Measurements from ENCODE around the gene HPS4.
A peak's percentile ranks its signal among the peaks of the same experiment; 100 is the strongest.

The HPS4 gene

DNA sequence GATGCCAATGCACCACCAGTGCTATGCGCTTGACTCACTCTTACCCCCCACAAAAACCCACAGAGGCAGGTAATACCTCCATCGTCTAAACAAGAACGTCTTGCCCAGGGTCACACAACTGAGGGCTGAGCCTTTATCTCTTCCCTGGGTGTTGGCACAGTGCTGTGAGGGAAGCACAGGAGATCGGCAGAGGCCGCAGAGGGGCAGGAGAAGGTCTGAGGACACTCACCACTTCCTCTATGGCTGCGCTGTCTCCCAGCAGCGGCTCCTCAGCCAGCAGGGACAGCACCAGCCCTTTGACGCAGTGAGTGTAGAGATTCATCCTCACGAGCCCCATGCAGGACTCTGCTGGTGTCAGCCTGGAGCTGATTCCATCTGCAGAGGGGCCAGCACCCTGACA, 19.9 kb downstream of the HPS4 start:
- DNase-seq (ENCODE audit: low spot score) = no peak

DNA sequence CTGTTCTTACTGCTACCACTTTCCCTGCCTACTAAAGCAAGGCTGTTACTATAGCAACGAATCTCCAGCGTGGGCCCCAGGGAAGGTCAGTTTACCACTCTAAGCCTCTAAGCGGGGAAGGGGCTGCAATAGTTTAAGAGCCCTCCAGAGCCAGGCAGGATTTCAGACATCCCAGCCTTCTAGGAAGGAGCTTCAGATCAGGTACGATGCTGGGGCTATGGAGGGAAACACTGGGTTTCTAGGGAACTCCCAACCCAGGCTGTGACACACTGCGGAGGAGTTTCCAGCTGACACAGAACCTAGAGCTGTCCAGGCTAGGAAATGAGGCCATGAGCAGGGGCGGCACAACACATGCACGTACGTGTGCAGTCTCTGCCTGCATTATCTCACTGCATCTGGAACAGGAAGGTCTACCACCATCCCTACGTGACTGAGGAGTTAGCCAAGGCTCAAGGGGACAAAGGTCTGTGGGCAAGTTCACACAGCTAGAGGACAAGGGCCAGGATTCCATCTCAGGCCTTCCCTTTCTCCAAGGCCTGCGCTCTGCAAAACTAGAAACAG, 20.4 kb downstream of the HPS4 start:
- DNase-seq (ENCODE audit: low spot score) = no peak

DNA sequence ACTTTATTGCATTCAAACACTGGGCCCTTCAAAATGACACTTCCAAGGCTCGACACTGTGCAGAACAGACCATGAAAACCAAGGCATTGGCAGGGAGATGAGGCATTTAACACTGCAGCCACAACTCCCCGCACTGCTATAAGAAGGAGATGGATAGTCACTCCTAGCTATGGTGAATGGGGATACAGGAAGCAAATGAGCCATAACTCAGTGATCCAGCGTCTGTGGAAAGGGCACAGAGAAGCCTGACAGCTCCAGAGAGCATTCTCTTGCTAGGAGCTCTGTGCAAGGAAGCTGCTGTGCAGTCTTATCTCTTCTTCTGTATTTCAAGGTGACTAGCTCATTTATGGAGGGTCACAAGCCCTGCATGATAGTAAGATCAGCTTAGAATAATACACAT, 20.9 kb downstream of the HPS4 start:
- no peak for DNase-seq (ENCODE audit: low spot score)

DNA sequence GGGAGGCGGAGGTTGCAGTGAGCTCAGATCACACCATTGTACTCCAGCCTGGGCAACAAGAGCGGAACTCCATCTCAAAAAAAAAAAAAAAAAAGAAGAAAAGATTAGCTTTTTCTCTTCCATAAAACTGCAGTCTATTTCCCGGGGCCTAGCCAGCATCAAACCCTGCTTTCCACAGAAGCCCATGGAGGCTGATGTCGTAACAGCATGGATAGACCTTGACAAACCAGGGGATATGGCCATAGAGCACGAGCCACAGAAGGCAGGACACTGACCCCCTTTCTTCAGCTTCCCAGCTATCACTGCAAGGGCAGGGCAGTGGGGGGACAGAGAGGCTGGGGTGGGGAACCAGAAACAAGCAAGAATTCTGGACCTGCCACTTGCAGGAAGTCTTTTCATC, 21.5 kb downstream of the HPS4 start:
- no peak for DNase-seq (ENCODE audit: low spot score)

DNA sequence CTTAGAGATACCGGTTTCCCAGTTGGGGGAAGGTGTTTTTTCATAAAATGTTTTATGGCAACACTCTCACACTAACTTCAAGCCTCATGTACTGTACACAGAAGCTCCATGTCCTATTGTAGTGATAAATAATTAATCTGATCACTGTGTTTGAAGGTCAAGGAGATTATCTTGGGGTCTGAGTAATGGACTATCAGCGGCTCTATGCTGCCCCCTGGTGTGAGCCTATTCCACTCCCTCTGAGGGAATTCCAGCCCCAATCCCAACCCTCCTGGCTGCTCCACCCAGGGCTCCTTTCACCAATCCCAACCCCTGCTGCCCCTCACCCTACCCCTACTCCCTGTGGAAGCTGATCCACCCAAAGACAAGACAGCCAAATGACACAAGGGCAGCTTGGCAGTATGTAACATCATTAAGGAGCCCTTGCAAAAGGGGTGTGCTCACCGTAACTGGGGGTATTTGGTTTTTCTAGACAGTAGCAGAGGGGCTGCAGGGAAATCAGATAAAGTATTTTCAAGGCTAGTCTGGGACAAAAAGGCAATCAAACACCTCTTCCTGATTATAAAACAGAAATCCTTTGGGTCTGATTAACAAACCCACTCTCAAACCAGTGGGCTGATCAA, 22.3 kb downstream of the HPS4 start:
- DNase-seq (ENCODE audit: low spot score) = peak; percentile 54

DNA sequence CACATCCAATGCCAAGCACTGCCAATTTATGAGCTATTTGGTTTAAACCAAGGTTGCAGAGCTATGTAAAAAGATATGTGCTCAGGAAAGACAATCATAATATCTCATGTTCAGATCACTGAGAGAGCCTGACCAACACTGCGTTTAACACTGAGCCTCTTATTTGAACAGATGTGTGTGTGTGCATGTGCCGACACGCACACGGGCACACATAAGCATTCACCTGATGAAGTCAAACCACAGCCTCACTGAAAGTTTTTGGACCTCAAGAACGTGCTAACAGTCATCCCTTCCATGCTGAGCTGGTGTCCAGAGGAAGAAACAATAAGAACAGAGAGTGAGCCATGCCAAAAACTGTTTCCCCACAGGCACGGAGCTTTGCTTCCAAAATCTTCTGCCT, 23.4 kb downstream of the HPS4 start:
- no peak for DNase-seq (ENCODE audit: low spot score)

DNA sequence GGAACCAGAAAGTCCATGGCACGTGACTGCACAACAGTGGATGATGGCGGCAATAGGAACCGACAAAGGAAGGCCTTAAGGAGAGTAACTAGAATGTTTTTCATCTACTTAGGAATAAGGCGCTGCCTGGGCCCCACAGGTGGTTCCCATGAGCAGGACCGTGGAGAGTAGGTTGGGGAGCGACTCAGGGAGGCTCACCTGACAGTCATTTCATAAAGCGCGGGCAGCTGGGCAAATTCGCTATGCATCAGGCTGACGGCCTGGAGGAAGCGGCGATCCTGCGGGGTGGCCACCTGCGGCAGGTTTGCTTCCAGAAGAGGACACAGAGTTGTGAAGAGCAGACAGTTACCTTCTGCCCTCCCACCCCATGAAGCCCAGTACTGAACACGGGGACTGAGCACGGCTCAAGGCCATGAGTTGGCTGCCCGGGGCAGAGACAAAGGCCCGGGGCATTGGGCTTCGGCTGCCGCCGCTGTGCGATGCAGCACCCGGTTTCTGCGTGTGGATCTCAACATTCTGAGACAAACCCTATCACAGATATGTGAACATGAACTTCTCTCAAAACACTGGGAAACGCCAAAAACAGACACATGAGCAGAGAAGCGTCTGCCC, 25.8 kb downstream of the HPS4 start:
- DNase-seq (ENCODE audit: low spot score) = no peak

DNA sequence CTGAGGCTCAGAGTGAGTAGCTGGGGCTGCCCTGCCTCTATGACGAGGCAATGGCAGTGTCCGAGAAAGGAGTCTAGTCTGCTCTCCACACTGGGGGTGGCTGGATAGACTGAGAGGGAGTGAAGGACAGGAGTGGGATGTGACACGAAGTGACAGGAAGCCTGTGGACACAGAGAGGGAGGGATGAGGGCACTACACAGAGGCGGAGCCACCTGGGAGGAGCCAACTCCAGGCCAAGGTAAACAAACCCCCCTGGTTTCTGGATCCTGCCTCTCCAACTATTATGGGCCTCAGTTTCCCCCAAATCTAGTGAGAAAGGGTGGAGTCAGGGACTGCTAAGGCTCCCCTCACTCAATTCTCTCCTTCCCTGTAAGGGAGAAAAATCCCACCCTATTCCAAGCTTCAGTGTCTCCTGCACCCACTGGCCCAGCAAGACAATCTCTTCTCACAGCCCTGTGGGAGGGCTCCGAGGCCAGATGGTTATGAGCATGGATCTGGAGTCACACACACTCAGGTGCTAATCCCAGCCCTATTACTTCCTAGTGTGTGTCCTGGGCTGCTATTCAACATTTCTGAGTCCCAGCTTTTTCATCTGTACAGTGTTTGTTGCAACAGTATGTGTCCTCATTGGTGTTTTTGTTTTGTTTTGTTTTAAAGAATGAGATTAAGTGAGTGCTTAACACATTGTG, 29.6 kb downstream of the HPS4 start:
- no peak for DNase-seq (ENCODE audit: low spot score)

DNA sequence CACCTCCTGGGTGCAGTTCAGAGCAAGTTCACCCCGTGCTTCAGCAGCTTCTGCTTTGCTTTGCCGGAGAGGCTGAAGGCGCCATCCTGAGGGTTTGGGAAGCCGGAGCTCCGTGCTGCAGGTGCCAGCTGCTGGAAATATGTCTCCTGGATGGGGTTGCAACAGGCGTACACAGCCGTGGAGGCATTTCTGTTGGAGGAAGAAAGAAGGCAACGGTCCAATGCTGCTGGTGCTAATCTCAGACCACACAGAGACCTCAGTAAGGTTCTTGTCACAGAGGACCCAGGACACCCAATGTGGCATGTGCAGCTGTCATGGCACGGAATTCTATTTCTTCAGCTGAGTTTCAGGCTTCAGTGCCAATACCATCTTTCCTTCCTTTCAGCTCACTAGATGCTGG, 30.4 kb downstream of the HPS4 start:
- no peak for DNase-seq (ENCODE audit: low spot score)

DNA sequence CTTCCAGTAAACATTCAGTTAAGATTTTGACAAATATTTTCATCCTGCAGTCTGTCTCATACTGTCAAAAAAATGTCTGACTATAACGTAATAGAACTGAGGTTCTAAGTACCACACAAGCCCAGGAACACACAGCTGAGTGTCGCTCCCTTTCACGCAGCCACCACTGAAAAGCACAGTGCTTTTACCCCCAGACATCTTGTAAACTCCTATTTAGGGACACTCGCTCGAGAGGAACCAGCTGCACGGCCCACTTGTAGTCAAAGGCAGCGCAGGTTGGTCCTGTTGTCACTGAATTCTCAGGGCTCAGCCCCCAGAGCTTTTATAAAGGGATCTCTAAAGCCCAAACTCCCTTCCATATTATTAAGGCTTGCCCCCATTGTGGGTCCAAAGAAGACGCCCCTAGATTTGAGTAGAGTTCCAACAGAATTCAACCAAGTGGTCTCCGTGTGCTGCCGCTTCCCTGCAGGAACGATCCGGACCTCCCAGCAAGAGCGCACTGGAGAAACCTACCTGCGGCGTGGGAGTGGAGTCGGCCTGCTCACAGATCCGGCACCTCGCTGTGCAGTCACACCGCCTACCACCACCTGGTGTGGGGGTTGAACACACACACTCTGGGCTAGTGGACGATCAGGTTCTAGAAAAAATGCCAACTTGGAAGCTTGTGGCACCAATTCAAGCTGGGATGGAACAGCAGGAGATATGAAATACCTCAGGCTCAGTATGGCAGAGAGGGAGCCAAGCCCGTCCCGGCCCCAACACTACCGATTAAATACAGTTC, 31.2 kb downstream of the HPS4 start:
- no peak for DNase-seq (ENCODE audit: low spot score)

DNA sequence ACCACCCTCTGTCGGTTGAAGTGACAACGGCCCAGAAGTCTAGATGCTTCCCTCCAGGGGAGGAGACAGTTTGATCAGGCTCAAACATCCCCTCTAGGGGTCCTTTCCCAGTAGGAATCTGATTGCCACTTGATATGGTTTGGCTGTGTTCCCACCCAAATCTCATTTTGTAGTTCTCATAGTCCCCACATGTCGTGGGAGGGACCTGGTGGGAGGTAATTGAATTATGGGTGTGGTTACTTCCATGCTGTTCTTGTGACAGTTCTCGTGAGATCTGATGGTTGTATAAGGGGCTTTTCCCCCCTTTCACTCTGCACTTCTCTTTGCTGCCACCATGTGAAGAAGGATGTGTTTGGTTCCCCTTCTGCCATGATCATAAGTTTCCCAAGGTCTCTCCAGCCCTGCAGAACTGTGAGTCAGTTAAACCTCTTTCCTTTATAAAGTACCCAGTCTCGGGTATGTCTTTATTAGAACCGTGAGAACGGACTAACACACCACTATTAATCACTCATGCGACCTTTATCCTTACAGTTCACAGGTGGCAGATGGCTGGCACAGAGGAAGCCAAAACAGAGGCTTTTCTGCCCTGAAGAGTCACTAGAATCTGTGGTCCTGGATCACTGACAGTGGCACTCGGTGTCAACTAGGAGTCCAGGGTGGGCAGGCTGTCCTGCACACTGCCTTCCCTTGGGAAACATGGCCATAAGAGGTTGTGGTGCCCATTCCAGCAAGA, 33.0 kb downstream of the HPS4 start:
- DNase-seq (ENCODE audit: low spot score) = no peak

DNA sequence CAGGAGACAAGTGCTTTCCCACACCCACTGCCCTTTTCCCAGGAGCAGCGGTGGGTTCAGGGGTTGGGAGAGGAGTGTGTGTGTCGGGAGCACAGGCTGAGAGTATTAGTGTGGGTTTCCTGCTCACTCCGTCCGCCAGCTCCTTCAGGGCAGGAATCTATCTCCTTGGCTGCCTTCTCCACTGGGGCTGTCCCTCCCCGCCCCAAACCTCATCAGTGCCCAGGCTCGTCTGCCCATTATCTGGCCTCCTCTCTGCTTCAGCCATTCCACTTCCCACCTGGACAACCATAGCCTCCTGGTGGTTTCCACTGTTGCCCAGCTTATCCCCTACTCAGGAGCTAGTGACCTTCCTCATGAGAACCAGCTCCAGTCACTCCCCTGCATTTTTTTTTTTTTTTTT, 34.6 kb downstream of the HPS4 start:
- DNase-seq (ENCODE audit: low spot score) = no peak

DNA sequence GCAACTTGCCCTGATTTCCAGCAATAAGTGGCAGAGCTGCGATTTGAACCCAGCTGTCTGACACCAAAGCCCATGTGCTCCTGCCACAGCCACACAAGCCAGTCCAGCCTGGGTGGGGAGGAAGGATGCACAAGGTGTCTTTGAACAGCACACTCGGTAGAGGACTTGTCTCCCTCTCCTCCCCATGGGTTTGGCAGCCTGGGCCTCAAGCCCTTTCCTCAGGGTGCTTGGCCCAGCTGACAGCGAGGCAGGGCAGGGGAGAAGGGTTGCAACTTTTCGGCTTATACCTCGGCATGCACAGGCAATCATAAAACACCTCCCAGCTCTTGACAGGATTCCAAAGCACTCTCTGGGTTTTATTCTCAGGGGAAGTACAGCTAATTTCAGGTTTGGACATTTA, 35.2 kb downstream of the HPS4 start:
- DNase-seq (ENCODE audit: low spot score) = no peak

DNA sequence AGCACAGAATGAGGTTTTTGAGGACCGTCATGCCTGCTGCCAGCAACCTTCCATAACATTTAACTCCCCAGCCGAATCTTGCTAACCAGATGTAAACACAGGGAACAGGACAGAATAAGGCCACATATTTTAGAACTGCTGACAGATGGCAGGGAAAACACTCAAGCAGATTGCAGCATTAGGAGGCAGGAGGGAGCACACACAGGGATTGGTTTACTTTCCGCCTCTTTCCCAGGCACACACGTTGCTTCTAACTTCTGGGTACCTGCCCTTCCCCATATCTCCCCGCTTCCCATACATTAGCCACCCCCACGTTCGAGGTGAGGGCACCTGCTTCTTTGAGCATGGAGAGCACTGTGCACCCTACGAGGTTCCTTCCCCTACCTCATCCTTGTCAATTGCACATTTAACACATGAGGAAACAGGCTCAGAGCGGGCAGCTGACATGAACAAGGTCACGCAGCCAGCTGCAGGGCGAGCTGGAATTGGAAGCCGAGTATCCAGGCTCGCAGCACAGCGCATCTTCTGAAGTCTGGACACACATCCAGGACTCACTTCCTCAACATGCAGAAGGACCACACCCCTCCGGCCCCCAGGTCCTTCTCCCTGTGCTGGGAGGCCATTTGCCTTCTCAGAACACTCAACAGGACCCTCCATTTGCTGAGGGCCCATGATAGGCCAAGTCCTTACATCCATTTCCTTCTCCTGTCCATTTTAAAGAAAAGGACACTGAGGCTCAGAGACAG, 35.8 kb downstream of the HPS4 start:
- no peak for DNase-seq (ENCODE audit: low spot score)

DNA sequence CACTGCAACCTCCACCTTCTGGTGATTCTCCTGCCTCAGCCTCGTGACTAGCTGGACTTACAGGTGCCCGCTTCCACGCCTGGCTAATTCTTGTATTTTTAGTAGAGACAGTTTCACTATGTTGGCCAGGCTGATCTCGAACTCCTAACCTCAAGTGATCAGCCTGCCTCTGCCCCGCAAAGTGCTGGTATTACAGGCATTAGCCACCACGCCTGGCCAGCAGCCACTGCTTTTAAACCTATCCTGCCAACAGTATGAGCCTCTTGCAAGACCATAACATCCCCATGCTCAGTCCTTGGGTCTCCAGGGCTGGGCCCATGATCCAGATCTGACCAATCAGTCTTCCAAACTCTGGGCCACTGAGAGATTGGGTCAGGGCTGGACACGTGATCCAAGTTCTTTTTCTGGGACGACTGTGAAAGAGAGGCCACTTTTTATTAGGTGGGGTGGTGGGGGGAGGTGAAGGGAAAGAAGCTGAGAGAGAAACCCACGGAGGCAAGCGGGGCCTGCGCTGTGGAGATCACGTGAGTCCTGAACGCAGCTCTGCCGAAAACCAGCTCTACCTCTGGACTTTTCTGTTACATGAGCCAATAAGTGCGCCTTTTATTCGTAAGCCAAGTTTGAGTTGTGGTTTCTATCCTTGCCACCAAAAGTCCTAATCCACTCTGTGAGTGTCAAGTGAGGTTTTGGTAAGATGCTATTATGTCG, 36.6 kb downstream of the HPS4 start:
- DNase-seq (ENCODE audit: low spot score) = no peak

DNA sequence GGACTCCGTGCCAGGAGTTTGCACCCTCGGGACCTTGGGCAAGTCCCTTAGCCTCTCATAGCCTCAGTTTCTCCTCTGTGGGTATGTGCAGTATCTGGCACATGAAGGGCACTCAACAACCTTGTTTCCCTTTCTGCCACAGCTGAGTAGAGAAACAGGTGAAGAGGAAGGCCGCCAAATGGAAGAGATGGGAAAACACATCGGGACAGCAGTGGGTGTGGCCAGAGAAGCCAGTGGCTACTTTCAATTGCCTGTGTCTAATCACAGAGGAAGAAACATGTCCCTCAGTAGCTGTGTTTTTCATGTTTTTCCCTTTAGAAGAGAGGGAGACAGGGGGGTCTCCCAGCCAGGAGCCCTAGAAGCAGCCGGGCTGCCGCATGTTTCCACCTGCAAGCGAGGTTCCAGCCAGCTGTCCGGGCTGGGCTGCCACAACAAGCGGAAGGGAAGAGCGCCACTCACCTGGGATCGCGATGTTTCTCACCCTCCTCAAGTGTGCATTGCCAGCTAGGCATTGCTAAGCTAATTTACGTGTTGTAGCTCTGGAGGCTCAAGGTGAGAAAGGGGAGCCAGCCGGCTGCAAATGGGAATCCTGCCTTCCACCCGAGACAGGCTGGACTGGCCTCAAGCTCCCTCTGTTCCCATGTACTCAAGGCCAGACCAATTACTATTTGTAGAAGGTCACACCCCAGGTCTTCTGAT, 37.9 kb downstream of the HPS4 start:
- no peak for DNase-seq (ENCODE audit: low spot score)

DNA sequence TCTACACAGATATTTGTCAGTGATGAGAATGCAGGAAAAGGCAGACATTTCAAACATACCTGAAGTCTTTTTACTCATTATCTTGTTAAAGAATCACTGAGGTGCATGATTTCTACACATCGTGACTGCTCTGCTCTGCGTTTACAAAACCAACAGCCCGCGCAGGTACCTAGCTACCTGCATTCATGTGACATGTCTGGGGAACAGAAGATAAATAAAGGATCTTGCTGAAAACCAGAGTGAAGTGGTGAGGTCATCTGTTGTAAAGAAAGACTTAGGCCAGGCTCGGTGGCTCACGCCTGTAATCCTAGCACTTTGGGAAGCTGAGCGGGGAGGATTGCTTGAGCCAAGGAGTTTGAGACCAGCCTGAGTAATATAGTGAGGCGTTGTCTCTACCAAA, 38.8 kb downstream of the HPS4 start:
- no peak for DNase-seq (ENCODE audit: low spot score)

DNA sequence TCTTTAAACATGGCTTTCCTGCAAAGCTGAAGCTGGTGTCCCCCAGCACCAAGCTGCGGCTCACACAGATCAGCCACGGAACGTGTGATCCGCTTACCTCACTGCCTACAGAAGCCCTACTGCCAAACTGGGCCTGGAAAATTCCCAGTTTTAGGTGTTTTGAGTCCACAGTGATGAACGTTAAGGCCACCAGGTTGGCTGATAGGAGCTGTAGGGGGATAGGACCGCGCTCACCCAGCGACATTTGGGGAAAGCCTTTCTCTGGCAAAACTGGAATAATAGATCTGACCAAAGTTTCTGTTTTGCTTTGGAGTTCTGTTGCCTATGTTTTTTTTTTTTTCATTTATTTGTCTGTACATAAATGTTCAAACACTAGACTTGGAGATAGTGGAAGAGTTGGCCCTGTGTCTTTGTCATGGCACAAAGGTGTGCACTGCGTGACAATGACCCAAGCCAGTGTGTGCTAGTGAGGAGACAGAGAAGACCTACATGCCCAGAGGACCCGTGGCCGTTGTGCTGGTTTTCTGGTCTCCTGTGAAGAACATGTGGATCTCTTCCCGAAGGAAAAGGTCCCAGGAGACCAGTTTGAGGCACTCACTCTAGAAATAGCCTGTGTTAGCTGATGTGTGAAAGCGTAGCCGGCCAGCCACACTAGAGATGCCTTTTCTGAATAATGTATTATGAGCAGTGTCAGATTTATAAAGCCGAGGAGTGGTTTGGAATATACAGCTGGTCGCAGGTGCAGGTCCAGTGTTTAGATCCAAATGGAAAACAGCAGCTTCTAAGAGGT, 39.5 kb downstream of the HPS4 start:
- DNase-seq (ENCODE audit: low spot score) = no peak

DNA sequence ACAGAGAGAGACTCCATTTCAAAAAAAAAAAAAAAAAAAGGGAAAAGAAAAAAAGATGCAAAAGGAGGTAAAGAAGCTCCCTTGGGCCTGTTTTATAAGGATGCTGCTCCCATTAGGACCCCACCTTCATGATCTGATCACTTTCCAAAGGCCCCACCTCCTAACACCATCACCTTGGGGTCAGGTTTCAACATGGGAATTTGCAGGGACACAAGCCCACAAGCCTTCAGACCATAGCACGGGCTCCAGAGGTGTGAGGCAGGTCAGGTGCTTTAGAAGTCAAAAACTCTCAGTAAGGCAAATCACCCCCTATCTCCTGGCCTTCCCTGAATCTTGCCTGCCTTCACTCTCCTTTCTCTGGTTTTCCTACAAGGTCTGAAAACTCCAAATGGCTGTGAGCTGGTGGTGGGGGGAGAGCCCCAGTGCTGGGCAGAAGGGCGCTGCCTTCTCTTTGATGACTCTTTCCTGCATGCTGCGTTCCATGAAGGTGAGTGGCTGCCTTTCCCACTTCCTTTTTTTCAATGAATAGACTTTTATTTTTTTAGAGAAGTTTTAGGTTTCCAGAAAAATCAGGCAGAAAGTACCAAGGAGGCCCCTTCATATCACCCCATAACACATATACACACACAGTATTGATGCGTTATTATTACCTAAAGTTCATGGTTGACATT, 41.4 kb downstream of the HPS4 start:
- no peak for DNase-seq (ENCODE audit: low spot score)

All from hematopoietic multipotent progenitor cell treated with erythropoietin and hydrocortisone succinate and interleukin-3 and kit ligand, for 15 days (in vitro differentiated cells).